Neural progenitor cell (in vitro differentiated cells): ENCODE results near the gene TPSB2.

Experiments
- EZH2 ChIP-seq: fragments of 200-600 bp; sonication (generic); IDR thresholded peaks from 2 replicates; pipeline ENCODE4 v1.6.1; 2017; ENCODE audit warnings: antibody characterized with exemption, mild to moderate bottlenecking, moderate library complexity
- EZH2phosphoT487 ChIP-seq: fragments of 200-600 bp; sonication (generic); IDR thresholded peaks from 2 replicates; pipeline ENCODE4 v1.6.1; 2017; ENCODE audit warnings: antibody characterized with exemption
- TF ChIP-seq, protein P1 (sequence below): fragments of 200-600 bp; sonication (generic); IDR thresholded peaks from 2 replicates; pipeline ENCODE4 v1.5.1; 2017; ENCODE audit warnings: antibody characterized with exemption, mild to moderate bottlenecking

DNA sequence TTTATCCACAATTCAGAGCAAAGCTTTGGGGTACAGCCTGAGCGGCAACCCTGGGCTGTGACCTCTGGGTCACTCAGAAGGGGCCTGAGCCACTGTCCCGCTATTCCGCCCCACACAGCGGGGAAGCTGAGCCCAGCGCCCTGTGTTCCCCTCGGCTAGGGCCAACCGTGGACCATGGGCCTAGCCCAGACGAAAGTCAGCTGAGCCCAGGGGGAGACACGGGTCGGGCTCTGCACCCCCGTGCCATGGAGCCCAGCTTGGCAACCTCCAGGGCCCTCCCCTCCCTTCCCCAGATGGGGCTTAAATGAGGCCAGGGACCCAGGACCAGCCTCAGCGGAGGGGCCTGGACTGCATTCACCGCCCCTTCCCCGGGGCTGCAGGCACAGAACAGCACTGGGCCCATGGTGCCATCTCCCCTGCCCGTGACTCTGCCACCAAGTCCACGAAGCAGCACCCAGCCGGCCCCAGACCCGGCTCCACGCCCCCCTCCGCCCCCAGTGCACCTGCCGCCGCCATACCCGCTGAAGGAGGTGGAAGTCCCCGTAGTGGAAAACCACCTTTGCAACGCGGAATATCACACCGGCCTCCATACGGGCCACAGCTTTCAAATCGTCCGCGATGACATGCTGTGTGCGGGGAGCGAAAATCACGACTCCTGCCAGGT, 27.7 kb upstream of the TPSB2 start:
- TF ChIP-seq, protein P1, sequence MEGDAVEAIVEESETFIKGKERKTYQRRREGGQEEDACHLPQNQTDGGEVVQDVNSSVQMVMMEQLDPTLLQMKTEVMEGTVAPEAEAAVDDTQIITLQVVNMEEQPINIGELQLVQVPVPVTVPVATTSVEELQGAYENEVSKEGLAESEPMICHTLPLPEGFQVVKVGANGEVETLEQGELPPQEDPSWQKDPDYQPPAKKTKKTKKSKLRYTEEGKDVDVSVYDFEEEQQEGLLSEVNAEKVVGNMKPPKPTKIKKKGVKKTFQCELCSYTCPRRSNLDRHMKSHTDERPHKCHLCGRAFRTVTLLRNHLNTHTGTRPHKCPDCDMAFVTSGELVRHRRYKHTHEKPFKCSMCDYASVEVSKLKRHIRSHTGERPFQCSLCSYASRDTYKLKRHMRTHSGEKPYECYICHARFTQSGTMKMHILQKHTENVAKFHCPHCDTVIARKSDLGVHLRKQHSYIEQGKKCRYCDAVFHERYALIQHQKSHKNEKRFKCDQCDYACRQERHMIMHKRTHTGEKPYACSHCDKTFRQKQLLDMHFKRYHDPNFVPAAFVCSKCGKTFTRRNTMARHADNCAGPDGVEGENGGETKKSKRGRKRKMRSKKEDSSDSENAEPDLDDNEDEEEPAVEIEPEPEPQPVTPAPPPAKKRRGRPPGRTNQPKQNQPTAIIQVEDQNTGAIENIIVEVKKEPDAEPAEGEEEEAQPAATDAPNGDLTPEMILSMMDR, result no peak
- TF ChIP-seq EZH2phosphoT487, result no peak
- TF ChIP-seq EZH2, result no peak
